ENCODE results near the gene SLC2A13.
"Not testable (repeated sequence)": the region's sequence is repeated elsewhere in the genome, so short reads cannot be mapped to it uniquely, and the experiment has no call there.

The SLC2A13 gene

DNA sequence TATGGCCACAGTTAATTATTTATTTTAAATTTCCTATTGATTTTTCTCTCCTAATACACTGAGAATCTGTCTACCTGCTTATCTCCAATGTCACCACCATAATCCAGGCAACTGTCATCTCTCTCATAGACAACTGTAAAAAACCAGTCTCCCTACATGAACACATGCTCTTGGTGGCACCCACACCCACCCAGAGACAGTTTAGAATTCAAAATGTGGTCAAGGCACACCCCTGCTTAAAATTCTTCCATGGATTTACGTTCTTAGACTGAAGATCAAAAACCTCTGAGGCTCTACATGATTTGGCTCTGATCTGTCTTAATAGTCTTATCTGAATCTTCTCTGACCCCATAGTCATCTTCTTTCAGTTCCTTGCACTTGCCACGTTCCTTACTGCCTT lies 245.2 kb downstream of the SLC2A13 start:
- DNase-seq, result no peak

GRCh38 chr12:39853003-39853402 lies 252.9 kb downstream of the SLC2A13 start:
- no peak for DNase-seq

DNA sequence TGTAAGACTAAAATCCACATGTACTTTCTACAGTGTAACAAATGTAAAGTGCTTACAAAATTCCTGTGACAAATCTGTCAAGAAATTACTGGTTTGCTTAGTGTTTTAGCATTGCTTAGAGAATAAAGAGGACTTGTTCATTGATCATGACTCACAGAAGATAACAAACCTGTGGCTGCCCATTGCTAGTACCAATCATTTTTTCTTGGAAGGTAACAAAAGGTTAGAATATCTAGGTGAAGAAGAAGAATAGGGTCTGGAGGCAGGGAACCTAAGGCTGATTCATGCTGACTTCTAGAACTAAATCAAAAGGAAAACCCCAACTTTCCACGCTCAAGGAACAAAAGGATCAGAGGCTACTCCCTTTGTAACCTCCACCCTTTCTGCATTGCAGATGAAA lies 253.5 kb downstream of the SLC2A13 start:
- DNase-seq, result no peak

GRCh38 chr12:39848218-39848617 lies 257.7 kb downstream of the SLC2A13 start:
- DNase-seq, result not testable (repeated sequence)

DNA sequence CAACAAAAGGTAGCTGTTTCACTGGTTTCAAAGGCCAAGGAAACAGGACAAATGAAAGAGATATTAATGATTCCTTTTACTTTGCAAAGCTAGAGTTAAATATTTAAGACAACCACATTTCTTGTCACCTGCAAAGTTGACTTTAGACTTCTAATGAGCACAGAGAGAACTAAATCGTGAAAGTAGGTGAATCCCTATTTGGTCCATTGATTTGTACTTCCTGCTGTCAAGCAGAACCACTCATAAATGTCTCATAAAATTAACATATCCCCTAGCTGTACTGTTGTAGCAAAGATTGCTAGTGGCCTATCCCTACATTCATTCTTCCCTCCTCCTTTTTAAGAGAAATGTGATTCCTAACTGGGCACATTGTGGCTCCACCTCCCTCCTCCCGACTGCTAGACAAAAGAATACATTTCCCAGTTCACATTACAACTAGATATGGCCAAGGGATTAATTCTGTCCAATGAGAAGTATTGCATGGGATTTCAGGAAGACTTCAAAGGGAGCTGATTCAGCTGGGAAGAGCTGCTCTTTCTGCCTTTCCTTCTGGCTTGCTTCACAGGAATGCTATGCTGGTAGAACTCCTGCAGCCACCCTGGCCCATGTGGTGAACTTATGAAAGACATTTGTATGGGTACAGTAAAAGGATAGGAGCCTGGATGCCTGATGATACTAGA lies 258.8 kb downstream of the SLC2A13 start:
- DNase-seq, result peak; percentile 13

GRCh38 chr12:39846304-39846703 lies 259.6 kb downstream of the SLC2A13 start:
- DNase-seq, result no peak

- no peak for DNase-seq
Measured at GRCh38 chr12:39840422-39840821, 265.5 kb downstream of the SLC2A13 start.

DNA sequence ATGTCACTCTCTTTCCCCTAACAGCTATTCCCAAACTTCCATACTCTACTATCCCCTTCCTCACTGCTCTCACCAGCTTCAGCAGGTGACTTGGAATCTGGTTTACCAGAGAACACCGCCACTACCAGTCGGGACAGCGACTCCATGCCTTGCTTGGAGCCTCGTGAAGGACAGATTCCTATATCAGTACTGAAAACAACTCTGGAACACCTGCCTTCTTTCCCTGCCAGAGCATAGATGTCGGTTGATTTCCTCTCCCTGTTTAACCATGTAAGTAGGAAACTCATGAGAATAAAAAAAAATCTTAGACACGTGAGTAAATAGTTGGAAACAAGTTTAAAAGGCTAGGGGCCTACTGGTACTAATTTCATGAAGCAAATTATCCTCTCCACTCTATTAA lies 266.8 kb downstream of the SLC2A13 start:
- no peak for DNase-seq

DNA sequence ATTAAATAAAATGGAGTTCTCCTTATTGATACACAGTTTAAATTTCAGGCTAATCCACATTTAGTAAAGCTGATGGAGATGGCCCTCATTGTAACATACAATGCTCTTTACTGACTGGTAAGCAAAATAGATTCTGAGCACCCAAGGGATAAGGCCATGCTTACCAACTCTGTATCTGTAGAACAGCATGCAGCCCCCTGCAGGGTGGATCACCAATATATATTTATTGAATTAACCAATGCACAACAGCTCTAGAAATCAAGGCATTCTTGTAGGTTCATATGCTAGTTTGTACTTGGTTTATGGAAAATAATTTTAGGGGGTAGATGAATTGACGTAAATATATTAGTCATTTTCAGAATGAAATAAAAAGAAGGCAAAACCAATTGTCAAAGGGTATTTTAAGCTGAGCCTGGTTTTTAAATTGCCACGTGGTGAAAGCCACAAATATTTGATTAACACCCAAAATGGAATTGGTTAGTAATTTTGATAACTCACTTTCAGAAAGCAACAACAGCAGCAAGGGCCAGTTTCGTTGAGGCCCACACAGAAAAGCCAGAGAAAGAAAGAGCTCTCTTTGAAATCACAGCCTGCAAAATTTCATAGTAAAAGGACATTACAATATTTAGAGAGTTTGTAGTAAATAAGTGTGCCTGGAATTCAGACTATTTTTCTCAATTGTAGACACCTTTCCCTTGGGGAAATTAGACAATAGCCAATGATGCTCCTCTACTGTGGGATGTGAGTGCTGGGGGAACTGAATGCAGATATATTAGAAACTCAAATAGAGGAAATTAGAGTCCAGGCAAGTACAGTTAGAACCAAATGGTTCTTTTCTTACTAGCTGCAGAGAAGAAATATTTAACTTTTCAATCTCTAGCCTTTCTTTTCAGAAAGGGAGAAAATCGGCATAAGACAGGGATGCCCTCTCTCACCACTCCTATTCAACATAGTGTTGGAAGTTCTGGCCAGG lies 270.1 kb downstream of the SLC2A13 start:
- DNase-seq, result no peak

DNA sequence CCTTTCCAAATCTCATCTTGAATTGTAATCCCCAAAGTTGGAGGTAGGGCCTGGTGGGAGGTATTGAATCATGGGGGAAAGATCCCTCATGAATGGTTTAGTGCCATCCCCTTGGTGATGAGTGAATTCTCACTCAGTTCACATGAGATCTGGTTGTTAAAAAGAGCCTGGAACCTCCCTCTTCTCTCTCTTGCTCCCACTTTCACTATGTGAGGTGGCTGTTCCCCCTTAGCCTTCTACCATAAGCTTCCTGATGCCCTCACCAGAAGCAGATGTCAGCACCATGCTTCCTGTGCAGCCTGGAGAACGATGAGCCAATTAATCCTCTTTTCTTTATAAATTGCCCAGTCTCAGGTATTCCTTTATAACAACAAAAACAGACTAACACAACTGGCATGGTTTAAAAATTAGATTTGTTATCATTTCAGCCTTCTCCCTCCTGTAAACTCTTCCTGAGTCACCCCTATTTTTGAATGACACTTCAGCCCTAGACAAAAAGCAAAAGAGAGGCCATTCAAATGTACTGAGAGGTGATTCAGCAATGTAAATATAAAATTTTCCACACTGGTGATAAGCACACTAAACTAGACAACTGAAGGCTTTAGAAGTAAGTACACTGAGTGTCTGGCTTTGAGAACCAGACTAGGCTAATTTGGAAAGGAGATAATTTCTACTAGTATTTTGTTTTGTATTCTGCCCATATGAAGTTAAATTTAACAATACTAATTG lies 274.1 kb downstream of the SLC2A13 start:
- no peak for DNase-seq

DNA sequence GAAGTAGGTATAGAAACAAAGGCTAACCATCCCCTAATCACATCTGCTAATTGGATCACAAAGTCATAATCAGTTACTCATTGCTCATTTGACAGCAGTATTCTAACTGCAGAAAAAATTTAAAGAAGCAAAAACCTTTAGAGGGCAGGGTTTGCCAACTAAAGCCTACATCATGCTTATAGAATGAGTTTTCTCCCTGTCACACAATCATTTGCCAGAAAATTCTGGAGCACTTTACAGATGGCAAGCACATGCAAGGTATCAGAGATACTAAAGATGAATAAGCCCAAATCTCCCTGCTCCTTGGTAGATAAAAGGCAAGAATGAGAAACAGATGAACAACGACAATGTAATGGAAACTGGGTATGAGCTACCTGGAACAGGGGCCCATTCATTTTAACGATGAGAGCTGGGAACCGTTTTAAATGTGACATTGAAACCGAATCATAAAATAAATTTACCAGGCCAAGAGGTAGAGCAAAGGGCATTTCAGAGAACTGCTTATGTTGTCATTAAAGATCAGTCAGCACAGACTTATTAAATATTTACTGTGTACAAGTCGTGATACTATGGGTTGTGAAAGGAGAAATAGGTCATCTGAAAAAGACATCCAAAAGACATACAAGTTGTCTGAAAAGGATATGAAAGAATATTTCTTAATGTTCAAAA lies 274.9 kb downstream of the SLC2A13 start:
- no peak for DNase-seq

GRCh38 chr12:39830171-39830570 lies 275.7 kb downstream of the SLC2A13 start:
- no peak for DNase-seq

DNA sequence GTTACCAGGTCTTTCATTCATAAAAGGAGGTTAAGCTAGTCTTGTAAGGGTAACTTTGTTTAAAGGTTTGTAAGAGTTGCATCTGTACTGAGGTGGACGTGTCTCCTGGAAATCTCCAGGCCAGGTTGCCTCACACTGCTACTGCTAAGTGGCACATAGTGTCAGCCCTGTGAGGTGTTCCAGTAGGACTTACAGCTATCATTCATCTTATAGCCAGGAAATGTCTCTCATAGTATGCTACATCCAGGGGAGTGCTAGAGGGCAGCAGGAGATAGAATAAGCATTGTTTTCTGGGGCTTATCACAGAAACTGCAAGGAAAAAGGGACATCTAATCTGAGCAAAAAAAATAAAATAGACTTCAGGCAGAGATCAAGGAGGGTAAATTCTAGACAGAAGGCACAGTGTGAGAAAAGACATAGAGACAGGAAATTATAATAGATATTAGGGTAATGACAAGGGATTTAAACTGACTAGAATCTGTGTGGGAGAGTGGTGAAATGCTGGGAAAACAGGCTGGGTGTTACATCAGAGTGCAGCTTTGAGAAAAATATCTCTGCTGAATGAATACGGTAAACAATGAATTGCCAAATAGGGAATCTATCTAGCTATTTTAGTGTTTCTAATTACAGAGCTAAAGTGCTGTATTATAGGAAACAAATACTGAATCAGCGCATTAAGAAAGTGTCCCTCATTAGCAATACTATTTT lies 281.2 kb downstream of the SLC2A13 start:
- DNase-seq, result no peak

DNA sequence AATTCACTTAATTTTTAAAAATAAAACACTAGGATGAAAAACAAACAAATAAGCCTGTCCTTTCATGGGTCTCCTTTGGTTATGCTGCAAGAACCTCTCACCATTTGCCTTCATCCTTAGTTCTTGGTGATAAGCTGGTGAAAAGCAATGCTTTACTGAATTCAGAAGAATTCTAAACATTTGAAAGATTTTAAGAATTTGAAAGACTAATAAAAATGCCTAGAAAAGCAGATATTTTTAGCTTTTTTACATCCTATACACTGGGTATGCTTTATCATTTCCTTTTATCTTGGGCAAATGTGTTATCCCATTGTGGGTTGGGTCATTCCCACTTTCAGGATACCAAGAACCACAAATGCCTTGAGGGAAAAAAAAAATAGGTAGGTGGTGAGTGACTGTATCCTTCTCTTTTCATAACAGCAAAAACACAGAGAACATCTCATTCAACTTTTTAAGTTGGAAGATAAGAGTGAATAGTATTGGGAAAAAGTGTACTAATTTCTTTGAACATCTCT lies 289.2 kb downstream of the SLC2A13 start:
- no peak for DNase-seq

DNA sequence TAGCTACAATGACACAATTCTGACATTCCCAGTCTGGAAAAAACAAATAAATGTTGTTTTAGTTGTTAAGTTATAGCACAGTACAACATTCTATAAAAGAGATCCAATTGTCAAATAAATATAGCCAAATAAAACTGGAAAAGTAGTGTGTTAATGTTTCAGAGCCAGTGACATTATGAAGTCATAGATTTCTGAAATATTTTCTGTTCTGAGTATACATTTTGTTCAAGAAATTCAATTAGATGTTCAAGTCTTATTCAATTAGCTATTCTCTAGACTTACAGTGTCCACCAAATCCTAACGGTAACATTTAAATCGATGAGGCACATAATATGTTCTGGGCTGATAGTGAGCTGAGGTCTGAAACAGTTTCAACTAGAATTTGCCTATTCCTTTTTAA lies 290.1 kb downstream of the SLC2A13 start:
- DNase-seq, result no peak

GRCh38 chr12:39814626-39815025 lies 291.3 kb downstream of the SLC2A13 start:
- no peak for DNase-seq

DNA sequence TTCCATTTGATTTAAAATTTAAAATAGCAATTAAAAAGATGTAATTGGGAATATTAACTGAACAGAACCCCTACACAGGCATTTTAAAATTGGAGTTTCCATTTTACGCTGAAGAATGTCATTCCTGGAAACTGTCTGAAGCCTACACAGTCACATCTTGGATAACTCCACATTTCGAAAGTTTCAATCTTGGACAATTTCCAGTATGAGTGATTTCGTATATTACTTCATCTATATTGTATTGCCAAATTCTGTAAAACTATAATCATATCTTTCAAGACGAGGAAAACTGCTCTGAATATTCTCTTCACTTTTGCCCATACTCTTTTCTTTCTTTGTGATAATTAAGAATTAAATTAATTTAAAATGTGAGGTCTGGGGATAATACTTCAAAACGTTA lies 292.1 kb downstream of the SLC2A13 start:
- DNase-seq, result peak; percentile 1

GRCh38 chr12:39812456-39812855 lies 293.4 kb downstream of the SLC2A13 start:
- not testable (repeated sequence) for DNase-seq

DNA sequence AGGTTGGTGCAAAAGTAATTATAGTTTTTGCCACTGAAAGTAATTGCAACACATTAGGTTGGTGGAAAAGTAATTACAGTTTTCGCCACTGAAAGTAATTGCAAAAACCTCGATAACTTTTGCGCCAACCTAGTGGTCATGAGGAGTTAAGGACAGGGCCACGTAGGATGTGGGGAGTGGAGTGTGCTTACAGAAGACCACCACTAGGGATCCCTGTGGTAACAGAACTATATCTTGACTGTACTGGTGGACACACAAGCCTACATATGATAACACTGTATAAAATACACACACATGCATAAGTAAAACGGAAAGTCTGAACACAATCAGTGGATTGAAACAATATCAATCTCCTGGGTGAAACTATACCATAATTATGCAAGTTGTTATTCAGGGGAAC lies 298.8 kb downstream of the SLC2A13 start:
- peak; percentile 5 for DNase-seq

- no peak for DNase-seq
Measured at GRCh38 chr12:39805651-39806050, 300.2 kb downstream of the SLC2A13 start.

DNA sequence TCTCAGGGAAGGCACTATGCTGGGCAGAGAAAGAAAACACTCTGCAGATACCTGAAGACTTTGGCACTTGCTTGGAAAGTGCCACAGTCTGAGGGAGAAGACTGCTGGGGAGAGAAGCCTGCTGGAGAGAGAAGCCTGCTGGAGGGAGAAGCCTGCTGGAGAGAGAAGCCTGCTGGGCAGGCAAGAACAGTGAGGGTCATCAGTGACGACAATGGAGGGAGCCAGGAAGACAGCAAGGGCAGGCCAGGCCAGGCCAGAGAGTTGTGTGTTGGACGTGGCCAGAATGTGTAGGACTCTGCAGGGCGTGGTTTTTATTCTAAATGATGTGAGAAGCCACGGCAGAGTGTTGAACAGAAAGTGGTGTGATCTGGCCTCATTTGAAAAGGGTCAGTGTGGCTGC lies 301.0 kb downstream of the SLC2A13 start:
- no peak for DNase-seq

DNA sequence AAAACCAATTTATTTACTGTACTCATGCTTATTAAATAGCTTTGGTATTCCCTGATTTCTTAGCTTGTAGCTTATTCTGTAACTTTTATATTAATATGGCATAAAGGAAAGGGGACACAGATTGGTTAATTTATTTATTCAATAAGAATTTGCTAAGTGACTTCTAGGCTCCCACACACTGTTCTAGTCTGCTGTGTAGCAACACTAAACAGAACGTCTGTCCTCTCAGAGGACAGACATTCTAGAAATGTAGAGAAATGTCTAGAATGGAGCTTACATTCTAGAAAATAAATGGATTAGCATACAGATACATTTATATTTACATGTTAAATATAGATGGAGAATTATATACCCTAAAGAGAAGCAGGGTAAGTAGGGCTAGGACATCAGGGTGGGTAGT lies 301.4 kb downstream of the SLC2A13 start:
- no peak for DNase-seq

Data from fibroblast of skin of scalp (primary cell).